K562 (cell line): Measurements from ENCODE around the gene TLE7. TPM values are rescaled to one million over a fixed set of nuclear protein-coding genes. Genes with fewer than 3 reads are reported as not detected.

ENCODE experiments used
- AFF1 ChIP-seq, 2 experiments: fragments of 450-650 bp; IDR thresholded peaks; 2 replicates each; pipeline ENCODE4 v1.6.1; 2018; ENCODE audit warnings: mild to moderate bottlenecking in 2 of 2, low read depth in 1 of 2; ENCODE audit not compliant: partially characterized antibody in 2 of 2
- CCNT2 ChIP-seq: IDR thresholded peaks from 2 replicates; pipeline ENCODE4 v1.6.1; 2011; ENCODE audit warnings: borderline replicate concordance, low read depth, mild to moderate bottlenecking, moderate library complexity, mixed read lengths, low read length; ENCODE audit not compliant: insufficient read length; ENCODE audit errors: extremely low read depth
- HOMEZ ChIP-seq: fragments of 250-450 bp; sonication (Bioruptor Pico); IDR thresholded peaks from 2 replicates; pipeline ENCODE4 v1.4.0; 2020; ENCODE audit warnings: mild to moderate bottlenecking, moderate library complexity
- MNT ChIP-seq, 2 experiments: fragments of 450-650 bp; conservative IDR thresholded peaks; 2 replicates each; pipeline ENCODE4 v1.6.1; 2017; ENCODE audit warnings: mild to moderate bottlenecking in 2 of 2, moderate library complexity in 2 of 2
- MTA3 ChIP-seq: fragments of 450-650 bp; formaldehyde crosslinking; IDR thresholded peaks from 2 replicates; pipeline ENCODE4 v1.6.1; 2017; ENCODE audit warnings: mild to moderate bottlenecking, borderline replicate concordance
- NR3C1 ChIP-seq: sonication (generic); formaldehyde crosslinking; IDR thresholded peaks from 2 replicates; pipeline ENCODE4 v1.8.1; 2022; ENCODE audit warnings: missing genetic modification reagents
- RB1 ChIP-seq: fragments of 450-650 bp; IDR thresholded peaks from 2 replicates; pipeline ENCODE4 v1.6.1; 2017; ENCODE audit warnings: low read depth, mild to moderate bottlenecking
- RREB1 ChIP-seq: fragments of 250-450 bp; sonication (Bioruptor Pico); IDR thresholded peaks from 2 replicates; pipeline ENCODE4 v1.4.0; 2020
- SMARCA4 ChIP-seq: fragments of 450-650 bp; IDR thresholded peaks from 2 replicates; pipeline ENCODE4 v1.6.1; 2016
- THRB ChIP-seq: fragments of 450-650 bp; formaldehyde crosslinking; conservative IDR thresholded peaks from 2 replicates; pipeline ENCODE4 v1.4.0; 2022; ENCODE audit warnings: mild to moderate bottlenecking, missing genetic modification characterization
- polyA plus RNA-seq, 8 experiments: library from polyadenylated mRNA; depleted of rRNA in 4 of 8; stranded (reverse) in 5 of 8; unstranded in 3 of 8; fragments of >200 nt; fragmentation: Nextera tagmentation in 2 of 8; fragmentation: Illumina TruSeq in 1 of 8; extraction: Ambion mirVana in 2 of 8; extraction: Trizol in 1 of 8; gene quantifications; 2 replicates each; pipeline versions ENCODE4 v1.2.1 to v1.2.3, GENCODE V29; 2011 to 2014; ENCODE audit warnings: inconsistent platforms in 1 of 8, missing spikeins in 1 of 8
- total RNA-seq, 7 experiments: library from RNA; depleted of rRNA in 6 of 7; stranded (reverse); fragments of >200 nt in 6 of 7; fragmentation: Illumina TruSeq in 2 of 7; extraction: Trizol in 2 of 7; gene quantifications; 2 replicates each; pipeline versions ENCODE4 v1.2.1 to v1.2.3, GENCODE V29; 2011 to 2021; ENCODE audit warnings: low replicate concordance in 1 of 7

TLE7 gene
- total and polyA plus RNA-seq, 9 of the 15 experiments (the other 6 are each of a cell fraction or from before 2014, with no cell fraction given): not detected

GRCh38 chr16:71461686-71462648 lies 20.1 kb upstream of the TLE7 start, which contains the start of gene ZNF23 (continued):
- TF ChIP-seq NR3C1 (CRISPR knock-in tag) (peak; percentile 78; the same call in 1 of the 2 replicates), MTA3 (0 out of 2 replicates have a peak, but pooled peaks have one; percentile 36), HOMEZ (CRISPR knock-in tag) (no peak), RB1 (peak; percentile 77; the same call in 1 of the 2 replicates), SMARCA4 (no peak), THRB (CRISPR knock-in tag) (no peak), RREB1 (CRISPR knock-in tag) (peak; percentile 11; the same call in 1 of the 2 replicates), MNT (conservative IDR thresholded peaks at IDR 0.05) (peak; percentile 83 to 92), CCNT2 (peak; percentile 60), AFF1 (IDR thresholded peaks at IDR 0.05; ENCODE audit: low read depth in 1 of 2, partially characterized antibody in 2 of 2) (no peak)
